Measurements from ENCODE around the gene RIPK4. TPM values are rescaled to one million over a fixed set of nuclear protein-coding genes. Genes with fewer than 3 reads are reported as not detected.

Gene RIPK4
- under 0.01 and 0.33 TPM in 2 replicates for total RNA-seq

DNA sequence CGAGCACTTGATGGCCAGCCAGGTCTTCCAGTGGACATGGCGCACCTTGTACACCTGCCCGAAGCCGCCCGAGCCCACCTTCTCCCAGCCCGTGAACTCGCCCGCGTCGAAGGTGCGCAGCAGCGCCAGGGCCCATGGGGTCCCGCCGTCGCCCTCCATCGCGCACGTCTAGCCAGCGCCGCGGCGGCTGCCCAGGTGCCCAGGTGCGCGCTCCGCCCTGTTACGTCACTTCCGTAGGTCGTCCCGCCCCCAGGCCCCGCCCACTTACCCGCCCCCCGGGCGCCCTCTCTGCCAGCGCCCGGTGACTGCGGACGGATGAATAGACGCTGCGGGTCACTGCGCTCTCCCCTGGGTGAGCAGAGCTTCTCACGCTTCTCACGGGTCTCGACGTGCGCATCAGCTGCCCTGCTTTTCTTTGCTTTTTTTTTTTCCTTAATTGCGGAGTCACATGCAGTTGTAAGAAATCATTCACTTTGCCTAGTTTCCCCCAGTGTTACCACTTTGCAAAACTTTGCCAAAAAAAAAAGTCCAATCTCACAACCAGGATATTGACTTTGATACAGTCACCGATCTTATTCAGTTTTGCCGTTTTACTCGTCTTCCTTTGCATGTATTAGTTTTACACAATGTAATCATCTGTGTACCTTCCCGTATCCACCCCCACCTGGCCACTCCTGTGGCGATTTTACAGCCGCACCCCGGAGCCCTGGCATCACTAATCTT, at the start of gene RIPK4:
Gene RIPK4, minus strand, starts transcription at position 170 of the 723 bp plus-strand sequence. Its CDS starts 11 bp downstream, at position 159.

Small RNAs within 50 kb of the gene (small RNA-seq; reads per million reads assigned to genes)
- 0.21 reads per million for gene MIR6814

Other genes starting within 250 kb of the RIPK4 start
- gene PRDM15, start 112.3 kb upstream of the RIPK4 start, total RNA-seq = 5.6 and 6.5 TPM in 2 replicates
- 36.3 and 48.3 TPM in 2 replicates for gene C2CD2, start 187.0 kb upstream of the RIPK4 start, total RNA-seq
- gene ZBTB21, start 243.3 kb upstream of the RIPK4 start, total RNA-seq = 9.8 and 10.0 TPM in 2 replicates

Data from vein endothelial cell (primary cell).